Measurements from ENCODE around the gene WDFY4. TPM values are rescaled to one million over a fixed set of nuclear protein-coding genes. Genes with fewer than 3 reads are reported as not detected.

Gene WDFY4
- total and polyA plus RNA-seq, 2 experiments from 2014 or later = 0.14 TPM; not detected in 1

DNA sequence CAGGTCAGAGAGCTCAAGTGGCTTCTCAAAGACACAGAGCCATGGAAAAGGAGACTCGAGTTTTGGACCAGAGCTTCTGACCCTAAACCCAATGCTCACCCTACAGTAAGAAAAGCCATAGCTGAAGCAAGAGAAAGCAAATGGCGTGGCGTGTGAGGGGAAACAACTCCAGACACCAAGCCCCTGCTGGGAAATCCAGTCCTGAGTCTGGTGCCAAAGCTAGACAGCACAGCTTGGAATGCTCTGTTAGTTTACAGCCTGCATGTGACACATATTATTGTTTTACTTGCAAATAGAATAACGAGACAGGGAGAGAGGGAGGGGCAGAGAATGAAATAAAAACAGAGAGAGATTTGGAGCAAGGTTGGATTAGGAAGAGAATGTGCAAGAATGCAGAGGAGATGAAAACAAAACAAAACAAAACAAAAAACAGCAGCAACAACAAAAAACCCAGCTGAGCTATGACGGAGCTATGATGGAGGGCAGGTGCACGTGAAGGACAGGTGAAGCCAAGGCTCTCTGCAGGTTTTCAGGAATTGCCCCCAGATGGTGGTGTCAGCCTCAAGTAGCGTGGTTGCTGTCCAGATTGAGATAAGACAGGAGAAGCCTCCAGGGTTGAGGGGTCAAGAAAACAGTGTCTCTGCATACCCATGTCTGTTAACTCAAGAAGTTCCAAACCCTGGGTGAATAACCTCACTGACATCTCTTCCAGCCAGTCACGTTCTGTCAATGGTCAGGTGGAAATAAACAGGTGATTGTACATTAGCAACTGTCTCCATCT is 324.7 kb downstream of the WDFY4 start:
- Histone ChIP-seq H3K27me3 (ENCODE audit: insufficient read depth) (no peaks in the 10 kb centered on the region), H2AFZ (no peak overlapping the region), H3K9me2 (ENCODE audit: insufficient read depth) (no peaks in the 10 kb centered on the region), H4K20me1 (replicated peaks; ENCODE audit: insufficient read depth) (no peaks in the 10 kb centered on the region), H3K4me3 (no peak overlapping the region), H3K36me3 (ENCODE audit: insufficient read depth) (no peaks in the 10 kb centered on the region), H3K4me1 (ENCODE audit: insufficient read depth) (no peaks in the 10 kb centered on the region), H3K27ac (ENCODE audit: low read depth) (no peak overlapping the region), H3K4me2 (no peak overlapping the region), H3F3A (replicated peaks; ENCODE audit: low read depth) (no peaks in the 10 kb centered on the region), H3K79me2 (replicated peaks; ENCODE audit: insufficient read depth) (no peaks in the 10 kb centered on the region)
- Mint-ChIP-seq H3K4me3 (no peak overlapping the region), H3K9me3 (peaks cover 4% of the 10 kb centered on the region; the same call in 1 of the 3 replicates), H3K27ac (no peak overlapping the region), H3K36me3 (ENCODE audit: low read depth) (no peaks in the 10 kb centered on the region), H3K27me3 (ENCODE audit: insufficient read depth, low read depth, poor library complexity) (no peaks in the 10 kb centered on the region), H3K4me1 (peaks cover 5% of the 10 kb centered on the region)
- TF ChIP-seq EZH2 (IDR thresholded peaks at IDR 0.05; ENCODE audit: low read depth, unreplicated experiment) (no peak), POLR2AphosphoS5 (IDR thresholded peaks at IDR 0.05; ENCODE audit: low read depth) (no peak), JUNB (IDR thresholded peaks at IDR 0.05; ENCODE audit: unreplicated experiment) (no peak), CREB1 (CRISPR knock-in tag; IDR thresholded peaks at IDR 0.05; ENCODE audit: low read depth) (no peak), ZNF114 (CRISPR knock-in tag; IDR thresholded peaks at IDR 0.05) (no peak), ZNF331 (CRISPR knock-in tag; IDR thresholded peaks at IDR 0.05; ENCODE audit: low read depth) (no peak), STAT1 (IDR thresholded peaks at IDR 0.05; ENCODE audit: unreplicated experiment) (no peak)
- TF ChIP-seq, protein P1, sequence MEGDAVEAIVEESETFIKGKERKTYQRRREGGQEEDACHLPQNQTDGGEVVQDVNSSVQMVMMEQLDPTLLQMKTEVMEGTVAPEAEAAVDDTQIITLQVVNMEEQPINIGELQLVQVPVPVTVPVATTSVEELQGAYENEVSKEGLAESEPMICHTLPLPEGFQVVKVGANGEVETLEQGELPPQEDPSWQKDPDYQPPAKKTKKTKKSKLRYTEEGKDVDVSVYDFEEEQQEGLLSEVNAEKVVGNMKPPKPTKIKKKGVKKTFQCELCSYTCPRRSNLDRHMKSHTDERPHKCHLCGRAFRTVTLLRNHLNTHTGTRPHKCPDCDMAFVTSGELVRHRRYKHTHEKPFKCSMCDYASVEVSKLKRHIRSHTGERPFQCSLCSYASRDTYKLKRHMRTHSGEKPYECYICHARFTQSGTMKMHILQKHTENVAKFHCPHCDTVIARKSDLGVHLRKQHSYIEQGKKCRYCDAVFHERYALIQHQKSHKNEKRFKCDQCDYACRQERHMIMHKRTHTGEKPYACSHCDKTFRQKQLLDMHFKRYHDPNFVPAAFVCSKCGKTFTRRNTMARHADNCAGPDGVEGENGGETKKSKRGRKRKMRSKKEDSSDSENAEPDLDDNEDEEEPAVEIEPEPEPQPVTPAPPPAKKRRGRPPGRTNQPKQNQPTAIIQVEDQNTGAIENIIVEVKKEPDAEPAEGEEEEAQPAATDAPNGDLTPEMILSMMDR (conservative IDR thresholded peaks at IDR 0.05; ENCODE audit: low read depth in 2 of 2) = no peak
- TF ChIP-seq, protein P2, sequence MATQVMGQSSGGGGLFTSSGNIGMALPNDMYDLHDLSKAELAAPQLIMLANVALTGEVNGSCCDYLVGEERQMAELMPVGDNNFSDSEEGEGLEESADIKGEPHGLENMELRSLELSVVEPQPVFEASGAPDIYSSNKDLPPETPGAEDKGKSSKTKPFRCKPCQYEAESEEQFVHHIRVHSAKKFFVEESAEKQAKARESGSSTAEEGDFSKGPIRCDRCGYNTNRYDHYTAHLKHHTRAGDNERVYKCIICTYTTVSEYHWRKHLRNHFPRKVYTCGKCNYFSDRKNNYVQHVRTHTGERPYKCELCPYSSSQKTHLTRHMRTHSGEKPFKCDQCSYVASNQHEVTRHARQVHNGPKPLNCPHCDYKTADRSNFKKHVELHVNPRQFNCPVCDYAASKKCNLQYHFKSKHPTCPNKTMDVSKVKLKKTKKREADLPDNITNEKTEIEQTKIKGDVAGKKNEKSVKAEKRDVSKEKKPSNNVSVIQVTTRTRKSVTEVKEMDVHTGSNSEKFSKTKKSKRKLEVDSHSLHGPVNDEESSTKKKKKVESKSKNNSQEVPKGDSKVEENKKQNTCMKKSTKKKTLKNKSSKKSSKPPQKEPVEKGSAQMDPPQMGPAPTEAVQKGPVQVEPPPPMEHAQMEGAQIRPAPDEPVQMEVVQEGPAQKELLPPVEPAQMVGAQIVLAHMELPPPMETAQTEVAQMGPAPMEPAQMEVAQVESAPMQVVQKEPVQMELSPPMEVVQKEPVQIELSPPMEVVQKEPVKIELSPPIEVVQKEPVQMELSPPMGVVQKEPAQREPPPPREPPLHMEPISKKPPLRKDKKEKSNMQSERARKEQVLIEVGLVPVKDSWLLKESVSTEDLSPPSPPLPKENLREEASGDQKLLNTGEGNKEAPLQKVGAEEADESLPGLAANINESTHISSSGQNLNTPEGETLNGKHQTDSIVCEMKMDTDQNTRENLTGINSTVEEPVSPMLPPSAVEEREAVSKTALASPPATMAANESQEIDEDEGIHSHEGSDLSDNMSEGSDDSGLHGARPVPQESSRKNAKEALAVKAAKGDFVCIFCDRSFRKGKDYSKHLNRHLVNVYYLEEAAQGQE (IDR thresholded peaks at IDR 0.05; ENCODE audit: unreplicated experiment) = no peak
- TF ChIP-seq, protein P3, sequence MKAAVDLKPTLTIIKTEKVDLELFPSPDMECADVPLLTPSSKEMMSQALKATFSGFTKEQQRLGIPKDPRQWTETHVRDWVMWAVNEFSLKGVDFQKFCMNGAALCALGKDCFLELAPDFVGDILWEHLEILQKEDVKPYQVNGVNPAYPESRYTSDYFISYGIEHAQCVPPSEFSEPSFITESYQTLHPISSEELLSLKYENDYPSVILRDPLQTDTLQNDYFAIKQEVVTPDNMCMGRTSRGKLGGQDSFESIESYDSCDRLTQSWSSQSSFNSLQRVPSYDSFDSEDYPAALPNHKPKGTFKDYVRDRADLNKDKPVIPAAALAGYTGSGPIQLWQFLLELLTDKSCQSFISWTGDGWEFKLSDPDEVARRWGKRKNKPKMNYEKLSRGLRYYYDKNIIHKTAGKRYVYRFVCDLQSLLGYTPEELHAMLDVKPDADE (IDR thresholded peaks at IDR 0.05) = no peak
- TF ChIP-seq, protein P4, sequence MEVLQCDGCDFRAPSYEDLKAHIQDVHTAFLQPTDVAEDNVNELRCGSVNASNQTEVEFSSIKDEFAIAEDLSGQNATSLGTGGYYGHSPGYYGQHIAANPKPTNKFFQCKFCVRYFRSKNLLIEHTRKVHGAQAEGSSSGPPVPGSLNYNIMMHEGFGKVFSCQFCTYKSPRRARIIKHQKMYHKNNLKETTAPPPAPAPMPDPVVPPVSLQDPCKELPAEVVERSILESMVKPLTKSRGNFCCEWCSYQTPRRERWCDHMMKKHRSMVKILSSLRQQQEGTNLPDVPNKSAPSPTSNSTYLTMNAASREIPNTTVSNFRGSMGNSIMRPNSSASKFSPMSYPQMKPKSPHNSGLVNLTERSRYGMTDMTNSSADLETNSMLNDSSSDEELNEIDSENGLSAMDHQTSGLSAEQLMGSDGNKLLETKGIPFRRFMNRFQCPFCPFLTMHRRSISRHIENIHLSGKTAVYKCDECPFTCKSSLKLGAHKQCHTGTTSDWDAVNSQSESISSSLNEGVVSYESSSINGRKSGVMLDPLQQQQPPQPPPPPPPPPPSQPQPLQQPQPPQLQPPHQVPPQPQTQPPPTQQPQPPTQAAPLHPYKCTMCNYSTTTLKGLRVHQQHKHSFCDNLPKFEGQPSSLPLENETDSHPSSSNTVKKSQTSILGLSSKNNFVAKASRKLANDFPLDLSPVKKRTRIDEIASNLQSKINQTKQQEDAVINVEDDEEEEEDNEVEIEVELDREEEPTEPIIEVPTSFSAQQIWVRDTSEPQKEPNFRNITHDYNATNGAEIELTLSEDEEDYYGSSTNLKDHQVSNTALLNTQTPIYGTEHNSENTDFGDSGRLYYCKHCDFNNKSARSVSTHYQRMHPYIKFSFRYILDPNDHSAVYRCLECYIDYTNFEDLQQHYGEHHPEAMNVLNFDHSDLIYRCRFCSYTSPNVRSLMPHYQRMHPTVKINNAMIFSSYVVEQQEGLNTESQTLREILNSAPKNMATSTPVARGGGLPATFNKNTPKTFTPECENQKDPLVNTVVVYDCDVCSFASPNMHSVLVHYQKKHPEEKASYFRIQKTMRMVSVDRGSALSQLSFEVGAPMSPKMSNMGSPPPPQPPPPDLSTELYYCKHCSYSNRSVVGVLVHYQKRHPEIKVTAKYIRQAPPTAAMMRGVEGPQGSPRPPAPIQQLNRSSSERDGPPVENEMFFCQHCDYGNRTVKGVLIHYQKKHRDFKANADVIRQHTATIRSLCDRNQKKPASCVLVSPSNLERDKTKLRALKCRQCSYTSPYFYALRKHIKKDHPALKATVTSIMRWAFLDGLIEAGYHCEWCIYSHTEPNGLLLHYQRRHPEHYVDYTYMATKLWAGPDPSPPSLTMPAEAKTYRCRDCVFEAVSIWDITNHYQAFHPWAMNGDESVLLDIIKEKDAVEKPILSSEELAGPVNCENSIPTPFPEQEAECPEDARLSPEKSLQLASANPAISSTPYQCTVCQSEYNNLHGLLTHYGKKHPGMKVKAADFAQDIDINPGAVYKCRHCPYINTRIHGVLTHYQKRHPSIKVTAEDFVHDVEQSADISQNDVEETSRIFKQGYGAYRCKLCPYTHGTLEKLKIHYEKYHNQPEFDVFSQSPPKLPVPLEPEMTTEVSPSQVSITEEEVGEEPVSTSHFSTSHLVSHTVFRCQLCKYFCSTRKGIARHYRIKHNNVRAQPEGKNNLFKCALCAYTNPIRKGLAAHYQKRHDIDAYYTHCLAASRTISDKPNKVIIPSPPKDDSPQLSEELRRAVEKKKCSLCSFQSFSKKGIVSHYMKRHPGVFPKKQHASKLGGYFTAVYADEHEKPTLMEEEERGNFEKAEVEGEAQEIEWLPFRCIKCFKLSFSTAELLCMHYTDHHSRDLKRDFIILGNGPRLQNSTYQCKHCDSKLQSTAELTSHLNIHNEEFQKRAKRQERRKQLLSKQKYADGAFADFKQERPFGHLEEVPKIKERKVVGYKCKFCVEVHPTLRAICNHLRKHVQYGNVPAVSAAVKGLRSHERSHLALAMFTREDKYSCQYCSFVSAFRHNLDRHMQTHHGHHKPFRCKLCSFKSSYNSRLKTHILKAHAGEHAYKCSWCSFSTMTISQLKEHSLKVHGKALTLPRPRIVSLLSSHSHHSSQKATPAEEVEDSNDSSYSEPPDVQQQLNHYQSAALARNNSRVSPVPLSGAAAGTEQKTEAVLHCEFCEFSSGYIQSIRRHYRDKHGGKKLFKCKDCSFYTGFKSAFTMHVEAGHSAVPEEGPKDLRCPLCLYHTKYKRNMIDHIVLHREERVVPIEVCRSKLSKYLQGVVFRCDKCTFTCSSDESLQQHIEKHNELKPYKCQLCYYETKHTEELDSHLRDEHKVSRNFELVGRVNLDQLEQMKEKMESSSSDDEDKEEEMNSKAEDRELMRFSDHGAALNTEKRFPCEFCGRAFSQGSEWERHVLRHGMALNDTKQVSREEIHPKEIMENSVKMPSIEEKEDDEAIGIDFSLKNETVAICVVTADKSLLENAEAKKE (CRISPR knock-in tag; IDR thresholded peaks at IDR 0.05) = no peak
- DNase-seq (ENCODE audit: low spot score) (no peak), ATAC-seq (no peak)
